OCI-LY1 (cell line): Measurements from ENCODE around the gene SERPINA4.
"Not testable (repeated sequence)": the region's sequence is repeated elsewhere in the genome, so short reads cannot be mapped to it uniquely, and the experiment has no call there.

Experiments used
- H2AFZ ChIP-seq: fragments of 200-600 bp; sonication (generic), shearing (Covaris generic); 2 replicates; pipeline ENCODE4 v1.6.0; 2014; ENCODE audit warnings: antibody characterized with exemption, mild to moderate bottlenecking, low read length
- H3F3A ChIP-seq: fragments of 200-600 bp; sonication (generic), shearing (Covaris generic); 2 replicates; pipeline ENCODE4 v1.6.0; 2014; ENCODE audit warnings: mild to moderate bottlenecking, antibody characterized with exemption, low read length, moderate library complexity; ENCODE audit not compliant: insufficient read depth
- H3K27ac ChIP-seq: fragments of 200-600 bp; sonication (generic); 2 replicates; pipeline ENCODE4 v1.5.1; 2014; ENCODE audit warnings: low read length, mixed run types, mild to moderate bottlenecking, low read depth; ENCODE audit not compliant: poor library complexity, severe bottlenecking
- H3K27me3 ChIP-seq: fragments of 200-600 bp; sonication (generic); 2 replicates; pipeline ENCODE4 v1.6.0; 2014; ENCODE audit warnings: antibody characterized with exemption, mild to moderate bottlenecking, low read length, moderate library complexity; ENCODE audit not compliant: insufficient read depth
- H3K36me3 ChIP-seq: fragments of 200-600 bp; sonication (generic); 2 replicates; pipeline ENCODE4 v1.6.1; 2014; ENCODE audit warnings: mild to moderate bottlenecking, antibody characterized with exemption, low read length, moderate library complexity, mixed read lengths; ENCODE audit not compliant: insufficient read depth
- H3K4me1 ChIP-seq: fragments of 200-600 bp; sonication (generic); 2 replicates; pipeline ENCODE4 v1.5.1; 2014; ENCODE audit warnings: mild to moderate bottlenecking, low read length, moderate library complexity; ENCODE audit not compliant: insufficient read depth, severe bottlenecking
- H3K4me2 ChIP-seq: fragments of 200-600 bp; sonication (generic), shearing (Covaris generic); 2 replicates; pipeline ENCODE4 v1.6.1; 2014; ENCODE audit warnings: low read length
- H3K4me3 ChIP-seq: fragments of 200-600 bp; sonication (generic); 2 replicates; pipeline ENCODE4 v1.5.1; 2014; ENCODE audit warnings: low read length, low read depth, mild to moderate bottlenecking, mixed read lengths; ENCODE audit not compliant: poor library complexity, severe bottlenecking
- H3K79me2 ChIP-seq: fragments of 200-600 bp; shearing (Covaris generic); 2 replicates; pipeline ENCODE4 v1.6.1; 2016; ENCODE audit warnings: mixed run types, low read length, mixed read lengths; ENCODE audit not compliant: insufficient read depth
- H3K9ac ChIP-seq: fragments of 200-600 bp; sonication (generic), shearing (Covaris generic); 2 replicates; pipeline ENCODE4 v1.6.1; 2014; ENCODE audit warnings: mild to moderate bottlenecking, low read length, mixed read lengths
- H3K9me2 ChIP-seq: fragments of 200-600 bp; sonication (generic), shearing (Covaris generic); 2 replicates; pipeline ENCODE4 v1.6.1; 2014; ENCODE audit warnings: low read depth, mild to moderate bottlenecking, low read length, mixed read lengths
- H3K9me3 ChIP-seq: fragments of 200-600 bp; shearing (Covaris generic); 2 replicates; pipeline ENCODE4 v1.6.1; 2014; ENCODE audit warnings: low read length, mixed read lengths
- H4K20me1 ChIP-seq: fragments of 200-600 bp; sonication (generic), shearing (Covaris generic); 2 replicates; pipeline ENCODE4 v1.6.0; 2016; ENCODE audit warnings: mild to moderate bottlenecking, low read length; ENCODE audit not compliant: insufficient read depth
- EZH2 ChIP-seq: fragments of 200-600 bp; sonication (generic), shearing (Covaris generic); IDR thresholded peaks from 2 replicates; pipeline ENCODE4 v1.8.0; 2017; ENCODE audit warnings: borderline replicate concordance, mixed run types, mild to moderate bottlenecking, antibody characterized with exemption, low read length, moderate library complexity, mixed read lengths
- TF ChIP-seq, protein P1 (sequence below): fragments of 200-600 bp; sonication (generic), shearing (Covaris generic); IDR thresholded peaks from 2 replicates; pipeline ENCODE4 v1.5.1; 2017; ENCODE audit warnings: mild to moderate bottlenecking, antibody characterized with exemption, low read length, moderate library complexity, mixed read lengths

Gene SERPINA4

DNA sequence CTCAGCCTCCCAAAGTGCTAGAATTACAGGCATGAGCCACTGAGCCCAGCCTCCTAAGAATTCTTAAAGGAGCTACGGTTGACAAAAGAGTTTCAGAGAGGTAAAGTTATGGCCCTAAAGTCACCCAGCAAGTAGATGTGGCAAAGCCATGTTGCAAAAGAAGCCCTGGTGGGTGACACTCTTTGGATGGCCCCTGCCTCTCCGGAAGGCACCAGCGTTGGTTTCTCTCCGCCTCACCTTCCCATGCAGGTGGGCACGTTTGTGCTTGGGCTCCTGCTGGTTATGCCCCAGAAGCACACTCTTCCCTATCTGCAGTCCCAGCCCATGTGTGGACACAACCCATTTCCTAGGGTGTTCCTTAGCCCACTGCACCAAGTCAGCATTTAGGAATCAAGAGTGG is 41.5 kb downstream of the SERPINA4 start:
- H3K9me2 ChIP-seq, result no peaks in the 10 kb centered on the region
- H3K27me3 ChIP-seq, result 0 out of 2 replicates have a peak, but pooled peaks cover 4% of the 10 kb centered on the region
- no peak overlapping the region for H3K9ac ChIP-seq
- no peaks in the 10 kb centered on the region for H3K4me1 ChIP-seq
- H4K20me1 ChIP-seq, result no peaks in the 10 kb centered on the region
- no peaks in the 10 kb centered on the region for H3K9me3 ChIP-seq
- no peak for TF ChIP-seq EZH2
- TF ChIP-seq, protein P1, sequence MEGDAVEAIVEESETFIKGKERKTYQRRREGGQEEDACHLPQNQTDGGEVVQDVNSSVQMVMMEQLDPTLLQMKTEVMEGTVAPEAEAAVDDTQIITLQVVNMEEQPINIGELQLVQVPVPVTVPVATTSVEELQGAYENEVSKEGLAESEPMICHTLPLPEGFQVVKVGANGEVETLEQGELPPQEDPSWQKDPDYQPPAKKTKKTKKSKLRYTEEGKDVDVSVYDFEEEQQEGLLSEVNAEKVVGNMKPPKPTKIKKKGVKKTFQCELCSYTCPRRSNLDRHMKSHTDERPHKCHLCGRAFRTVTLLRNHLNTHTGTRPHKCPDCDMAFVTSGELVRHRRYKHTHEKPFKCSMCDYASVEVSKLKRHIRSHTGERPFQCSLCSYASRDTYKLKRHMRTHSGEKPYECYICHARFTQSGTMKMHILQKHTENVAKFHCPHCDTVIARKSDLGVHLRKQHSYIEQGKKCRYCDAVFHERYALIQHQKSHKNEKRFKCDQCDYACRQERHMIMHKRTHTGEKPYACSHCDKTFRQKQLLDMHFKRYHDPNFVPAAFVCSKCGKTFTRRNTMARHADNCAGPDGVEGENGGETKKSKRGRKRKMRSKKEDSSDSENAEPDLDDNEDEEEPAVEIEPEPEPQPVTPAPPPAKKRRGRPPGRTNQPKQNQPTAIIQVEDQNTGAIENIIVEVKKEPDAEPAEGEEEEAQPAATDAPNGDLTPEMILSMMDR, result no peak
- no peak overlapping the region for H2AFZ ChIP-seq
- H3F3A ChIP-seq, result no peaks in the 10 kb centered on the region
- no peaks in the 10 kb centered on the region for H3K79me2 ChIP-seq
- H3K4me2 ChIP-seq, result no peak overlapping the region
- H3K36me3 ChIP-seq, result no peaks in the 10 kb centered on the region
- H3K4me3 ChIP-seq, result no peak overlapping the region
- H3K27ac ChIP-seq, result no peak overlapping the region

DNA sequence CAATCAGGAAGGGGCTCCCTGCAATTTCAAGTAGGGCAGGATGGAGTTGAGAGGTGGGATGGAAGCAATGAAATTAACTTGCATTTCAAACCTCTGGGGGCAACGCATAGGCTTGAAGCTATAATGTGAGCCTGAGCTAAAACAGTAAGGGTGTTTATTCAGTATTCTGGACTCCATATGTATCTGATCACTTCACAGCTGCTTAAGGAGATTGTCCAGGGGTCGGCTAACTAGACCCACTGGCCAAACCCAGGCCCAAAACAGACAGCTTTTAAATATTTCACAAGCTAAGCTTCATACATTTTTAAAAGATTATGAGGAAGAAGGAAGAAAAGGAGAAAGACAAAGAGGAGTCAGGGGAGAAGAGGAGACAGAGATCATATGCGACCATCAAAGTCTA is 44.1 kb downstream of the SERPINA4 start:
- H3K9me3 ChIP-seq, result no peaks in the 10 kb centered on the region
- no peaks in the 10 kb centered on the region for H3F3A ChIP-seq
- no peak overlapping the region for H3K4me3 ChIP-seq
- H3K27me3 ChIP-seq, result 0 out of 2 replicates have a peak, but pooled peaks cover 4% of the 10 kb centered on the region
- no peak overlapping the region for H3K27ac ChIP-seq
- no peaks in the 10 kb centered on the region for H3K36me3 ChIP-seq
- H3K4me1 ChIP-seq, result no peaks in the 10 kb centered on the region
- H3K9ac ChIP-seq, result no peak overlapping the region
- no peaks in the 10 kb centered on the region for H4K20me1 ChIP-seq
- no peak overlapping the region for H2AFZ ChIP-seq
- H3K4me2 ChIP-seq, result no peak overlapping the region
- H3K9me2 ChIP-seq, result no peaks in the 10 kb centered on the region
- no peaks in the 10 kb centered on the region for H3K79me2 ChIP-seq
- TF ChIP-seq, protein P1, result no peak
- no peak for TF ChIP-seq EZH2

DNA sequence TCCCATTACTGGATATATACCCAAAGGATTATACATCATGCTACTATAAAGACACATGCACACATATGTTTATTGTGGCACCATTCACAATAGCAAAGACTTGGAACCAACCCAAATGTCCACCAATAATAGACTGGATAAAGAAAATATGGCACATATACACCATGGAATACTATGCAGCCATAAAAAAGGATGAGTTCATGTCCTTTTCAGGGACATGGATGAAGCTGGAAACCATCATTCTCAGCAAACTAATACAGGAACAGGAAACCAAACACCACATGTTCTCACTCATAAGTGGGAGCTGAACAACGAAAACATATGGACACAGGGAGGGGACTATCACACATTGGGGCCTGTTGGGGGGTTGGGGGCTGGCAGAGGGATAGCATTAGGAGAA is 47.7 kb downstream of the SERPINA4 start:
- H3K4me2 ChIP-seq, H3K9me2 ChIP-seq, H3K27me3 ChIP-seq, H4K20me1 ChIP-seq, H3K36me3 ChIP-seq, H3K4me3 ChIP-seq, H3K27ac ChIP-seq, H3K9ac ChIP-seq, H3K79me2 ChIP-seq, H2AFZ ChIP-seq, H3F3A ChIP-seq, H3K9me3 ChIP-seq, H3K4me1 ChIP-seq: not testable (repeated sequence)

DNA sequence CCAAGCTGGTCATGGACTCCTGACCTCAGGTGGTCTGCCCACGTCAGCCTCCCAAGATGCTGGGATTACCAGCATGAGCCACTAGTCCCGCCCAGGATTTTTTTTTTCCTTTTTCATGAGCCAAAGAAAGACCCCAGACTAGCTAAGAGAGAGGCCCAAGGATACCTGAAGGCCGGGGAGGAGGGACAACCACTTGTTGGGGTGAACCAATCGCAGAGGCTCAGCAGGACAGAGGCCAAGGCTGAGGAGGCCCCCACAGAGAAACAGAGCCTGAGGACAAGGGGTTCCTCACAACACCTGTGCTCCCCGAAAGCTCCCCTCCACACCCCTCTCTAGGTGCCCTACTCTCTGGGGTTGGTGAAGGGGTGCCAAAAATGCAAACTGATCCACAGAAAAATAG is 49.9 kb downstream of the SERPINA4 start:
- Histone ChIP-seq H3K9me2 (no peaks in the 10 kb centered on the region), H3K9ac (no peak overlapping the region), H4K20me1 (no peaks in the 10 kb centered on the region), H2AFZ (no peak overlapping the region), H3K4me2 (no peak overlapping the region), H3K4me1 (no peaks in the 10 kb centered on the region), H3K27ac (no peak overlapping the region), H3K27me3 (0 out of 2 replicates have a peak, but pooled peaks cover 4% of the 10 kb centered on the region), H3K36me3 (no peaks in the 10 kb centered on the region), H3F3A (no peaks in the 10 kb centered on the region), H3K4me3 (no peak overlapping the region), H3K9me3 (no peaks in the 10 kb centered on the region), H3K79me2 (no peaks in the 10 kb centered on the region)
- TF ChIP-seq, protein P1, result no peak
- no peak for TF ChIP-seq EZH2
